Measurements from ENCODE around the gene NR4A2. TPM values are rescaled to one million over a fixed set of nuclear protein-coding genes. Genes with fewer than 3 reads are reported as not detected.

Gene NR4A2
- total RNA-seq, result 1.9 and 2.1 TPM in 2 replicates

DNA sequence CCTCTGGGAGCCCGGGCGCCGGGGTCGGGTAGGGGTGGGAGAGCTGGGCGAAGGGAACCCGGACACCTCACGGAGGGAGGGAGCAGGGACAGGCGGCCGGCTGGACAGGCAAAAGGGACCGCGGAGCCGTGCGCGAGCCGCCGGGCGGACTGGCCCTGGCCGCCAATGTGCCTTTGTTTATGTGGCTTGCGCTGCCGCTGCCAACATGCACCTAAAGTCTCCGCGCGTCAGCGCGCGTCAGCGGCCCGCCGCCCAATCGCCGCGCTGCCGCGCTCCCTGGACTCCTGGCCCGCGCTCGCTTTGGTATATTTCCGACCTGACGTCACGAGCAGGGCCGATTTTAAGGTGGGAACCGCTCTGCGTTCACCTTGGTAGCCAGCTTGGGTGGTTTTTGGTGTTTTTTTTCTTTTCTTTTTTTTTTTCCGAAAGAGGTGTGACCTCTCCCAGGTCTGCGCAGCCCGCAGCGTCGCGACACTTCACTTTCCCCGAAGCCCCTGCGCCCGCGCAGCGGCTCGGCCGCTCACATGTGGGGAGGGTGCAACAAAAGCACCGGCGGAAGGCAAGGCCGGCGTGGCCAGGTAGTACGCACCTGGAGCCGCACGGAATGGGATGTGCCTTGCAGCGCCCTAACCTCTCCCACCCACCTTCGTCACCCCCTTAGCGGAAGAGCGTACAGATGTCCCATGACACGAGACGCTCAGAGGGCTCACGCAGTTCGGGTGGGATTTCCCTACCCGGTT lies at the start of gene NR4A2:
Gene NR4A2 (minus strand): TSS at position 188 of the 740 bp plus-strand sequence. CDS start 2,535 bp downstream, outside the sequence.
- intact Hi-C loops (cut with micrococcal nuclease), result loop anchor here (1.0 to 5.0 kb wide), 8 partner anchors 9 to 1565 kb away; partner anchors contain the start of genes ACVR1C and GPD2

DNA sequence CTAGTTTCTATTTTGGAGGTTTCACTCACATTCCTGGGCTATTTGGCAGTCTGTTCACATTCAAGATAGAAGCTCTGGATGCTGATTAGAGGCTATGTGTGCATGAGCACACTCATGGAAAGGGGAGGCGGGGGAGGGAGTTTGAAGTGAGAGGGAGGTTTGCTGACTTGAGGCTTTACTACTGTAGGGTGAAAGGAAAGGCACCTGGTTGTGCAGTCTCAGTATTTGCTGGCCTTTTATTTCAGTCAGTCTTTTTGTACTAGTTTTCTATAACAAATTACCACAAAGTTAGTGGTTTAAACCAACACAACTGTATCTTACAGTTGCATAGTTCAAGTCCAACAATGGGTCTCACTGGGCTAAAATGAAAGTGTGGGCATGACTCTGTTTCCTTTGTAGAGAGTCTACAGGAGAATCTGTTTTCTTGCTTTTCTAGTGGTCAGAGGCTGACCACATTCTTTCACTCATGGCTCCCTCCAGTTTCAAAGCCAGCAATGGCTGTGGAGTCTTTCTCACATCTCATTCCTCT lies 47.7 kb upstream of the NR4A2 start:
- intact Hi-C loops (cut with micrococcal nuclease), result loop anchor here (5.0 kb wide), 1 partner anchor 38 kb away; no protein-coding TSS in a partner anchor

- intact Hi-C loops (cut with micrococcal nuclease), result loop anchor here (5.0 kb wide), 1 partner anchor 37 kb away; no protein-coding TSS in a partner anchor
Observed at GRCh38 chr2:156379714-156380113, 47.2 kb upstream of the NR4A2 start.

- intact Hi-C loops (cut with micrococcal nuclease), result no loop called here
Observed at GRCh38 chr2:156379071-156379470, 46.5 kb upstream of the NR4A2 start.

GRCh38 chr2:156366753-156367152 lies 34.2 kb upstream of the NR4A2 start:
- intact Hi-C loops (cut with micrococcal nuclease), result no loop called here

- intact Hi-C loops (cut with micrococcal nuclease), result no loop called here
Observed at GRCh38 chr2:156363141-156363540, 30.6 kb upstream of the NR4A2 start.

GRCh38 chr2:156356014-156356754 lies 23.7 kb upstream of the NR4A2 start:
- intact Hi-C loops (cut with micrococcal nuclease), result no loop called here

DNA sequence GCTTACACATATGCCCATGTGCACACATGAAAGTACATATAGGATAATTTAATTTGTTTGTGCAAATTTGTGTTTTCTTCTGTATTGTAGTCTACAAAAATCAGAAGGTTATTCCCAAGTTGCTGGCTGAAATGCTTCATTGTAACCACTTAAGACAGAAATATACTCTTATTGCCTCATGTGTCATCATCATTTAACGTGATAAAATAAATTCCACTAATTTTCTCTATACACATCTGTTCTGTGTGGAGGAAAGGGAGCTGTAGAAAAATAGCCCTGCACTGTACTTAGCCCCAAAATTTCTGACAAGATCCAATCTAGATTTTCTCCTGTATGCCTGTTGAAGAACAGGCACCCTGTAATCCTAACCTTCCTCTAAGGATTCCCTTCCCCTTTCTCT lies 20.4 kb upstream of the NR4A2 start:
- intact Hi-C loops (cut with micrococcal nuclease), result no loop called here

DNA sequence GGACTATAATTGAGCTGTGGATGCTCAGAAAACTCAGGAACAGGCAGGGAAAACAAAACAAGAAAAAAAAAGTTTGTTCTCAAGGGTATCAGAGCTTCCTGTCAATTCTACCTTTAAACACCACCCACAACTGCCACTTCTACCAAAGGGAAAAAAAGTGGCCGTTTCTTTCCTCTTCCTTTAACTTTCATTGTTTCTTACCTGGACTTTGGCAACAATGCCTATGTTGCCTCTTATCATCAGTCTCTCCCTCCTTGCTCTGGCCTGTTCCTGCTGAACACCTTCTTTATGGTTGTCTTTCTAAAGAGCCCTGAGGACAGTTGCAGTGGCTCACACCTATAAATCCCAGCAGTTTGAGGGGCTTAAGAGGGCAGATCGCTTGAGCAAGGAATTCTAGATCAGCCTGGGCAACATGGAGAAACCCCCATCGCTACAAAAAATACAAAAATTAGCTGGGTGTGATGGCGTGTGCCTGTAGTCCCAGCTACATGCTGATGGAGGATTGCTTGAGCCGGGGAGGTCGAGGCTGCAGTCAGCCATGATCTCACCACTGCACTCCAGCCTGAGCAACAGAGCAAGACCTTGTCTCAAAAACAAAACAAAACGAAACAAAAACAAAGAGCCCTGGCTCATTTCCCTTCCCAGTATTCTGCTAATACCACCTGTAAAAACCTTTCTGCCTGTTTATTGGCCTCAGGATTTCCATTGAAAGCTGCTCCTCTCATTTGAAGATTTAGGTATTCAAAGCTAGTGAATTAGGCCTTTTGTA lies 18.0 kb upstream of the NR4A2 start:
- intact Hi-C loops (cut with micrococcal nuclease), result no loop called here

- intact Hi-C loops (cut with micrococcal nuclease), result no loop called here
Observed at GRCh38 chr2:156349605-156350004, 17.1 kb upstream of the NR4A2 start.

- intact Hi-C loops (cut with micrococcal nuclease), result no loop called here
Observed at GRCh38 chr2:156349161-156349560, 16.6 kb upstream of the NR4A2 start.

DNA sequence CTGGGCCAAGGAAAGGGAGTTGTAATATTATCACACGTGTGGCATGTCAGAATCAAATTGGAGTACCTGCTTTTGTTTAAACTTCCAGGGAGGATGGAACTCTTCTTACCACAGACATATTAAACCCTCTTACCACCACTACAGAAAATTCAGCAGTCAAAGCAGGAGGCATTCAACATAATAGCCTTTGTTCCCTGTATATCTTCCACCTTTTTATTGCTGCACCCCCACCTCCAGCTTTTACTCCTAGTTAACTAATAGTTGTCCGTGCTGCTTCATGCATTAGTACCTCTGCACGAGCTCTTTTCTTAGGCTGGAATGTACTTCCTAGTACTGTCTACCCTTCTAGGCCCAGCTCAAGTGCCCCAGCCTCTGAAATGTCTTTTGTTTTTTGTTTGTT lies 14.9 kb upstream of the NR4A2 start:
- intact Hi-C loops (cut with micrococcal nuclease), result no loop called here

DNA sequence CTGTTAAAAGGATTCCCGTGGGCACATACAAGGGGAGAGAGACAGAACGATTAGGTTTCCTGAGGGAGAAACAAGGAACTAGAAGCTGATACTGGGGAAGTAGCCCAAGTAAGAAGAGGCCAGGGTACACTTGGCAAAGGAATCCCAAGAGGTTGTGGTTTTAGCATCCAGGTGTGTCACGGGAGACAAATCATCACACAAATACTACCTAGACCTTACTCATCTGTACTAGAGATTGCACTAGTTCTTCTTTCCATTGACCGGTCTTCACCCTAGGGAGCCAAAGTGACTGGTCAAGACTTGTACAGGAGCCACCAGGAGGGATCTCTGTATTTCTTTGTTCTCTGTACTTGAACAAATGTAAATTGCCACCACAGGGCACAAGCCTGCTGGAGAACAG lies 14.2 kb upstream of the NR4A2 start:
- intact Hi-C loops (cut with micrococcal nuclease), result no loop called here

GRCh38 chr2:156345582-156345981 lies 13.1 kb upstream of the NR4A2 start:
- intact Hi-C loops (cut with micrococcal nuclease), result no loop called here

DNA sequence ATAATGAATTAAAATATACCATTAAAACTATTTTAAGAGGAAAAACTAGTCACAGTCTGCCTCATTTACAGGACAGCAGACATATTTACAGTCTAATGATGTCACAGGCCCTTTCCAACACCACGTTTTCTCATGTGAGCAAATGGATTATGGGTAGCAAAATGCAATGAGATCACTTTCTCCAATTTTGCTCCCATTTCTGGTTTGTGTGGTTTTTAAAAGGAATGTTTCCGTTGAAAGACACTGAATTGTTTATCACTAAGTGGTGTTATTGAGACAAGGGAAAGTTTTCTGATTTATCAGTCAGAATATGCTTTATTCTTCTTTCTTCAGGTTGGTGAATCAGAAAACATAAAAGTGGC lies 11.4 kb upstream of the NR4A2 start:
- intact Hi-C loops (cut with micrococcal nuclease), result loop anchor here (1.0 to 5.0 kb wide), 5 partner anchors 38 to 1533 kb away; partner anchors contain the start of genes ACVR1, CYTIP and GPD2

- intact Hi-C loops (cut with micrococcal nuclease), result loop anchor here (1.0 to 5.0 kb wide), 5 partner anchors 39 to 1533 kb away; partner anchors contain the start of genes ACVR1, CYTIP and GPD2
Observed at GRCh38 chr2:156343096-156343939, 10.8 kb upstream of the NR4A2 start.

GRCh38 chr2:156342254-156343095 lies 10.0 kb upstream of the NR4A2 start:
- intact Hi-C loops (cut with micrococcal nuclease), result loop anchor here (1.0 to 5.0 kb wide), 6 partner anchors 40 to 1534 kb away; partner anchors contain the start of genes ACVR1, CYTIP and GPD2

DNA sequence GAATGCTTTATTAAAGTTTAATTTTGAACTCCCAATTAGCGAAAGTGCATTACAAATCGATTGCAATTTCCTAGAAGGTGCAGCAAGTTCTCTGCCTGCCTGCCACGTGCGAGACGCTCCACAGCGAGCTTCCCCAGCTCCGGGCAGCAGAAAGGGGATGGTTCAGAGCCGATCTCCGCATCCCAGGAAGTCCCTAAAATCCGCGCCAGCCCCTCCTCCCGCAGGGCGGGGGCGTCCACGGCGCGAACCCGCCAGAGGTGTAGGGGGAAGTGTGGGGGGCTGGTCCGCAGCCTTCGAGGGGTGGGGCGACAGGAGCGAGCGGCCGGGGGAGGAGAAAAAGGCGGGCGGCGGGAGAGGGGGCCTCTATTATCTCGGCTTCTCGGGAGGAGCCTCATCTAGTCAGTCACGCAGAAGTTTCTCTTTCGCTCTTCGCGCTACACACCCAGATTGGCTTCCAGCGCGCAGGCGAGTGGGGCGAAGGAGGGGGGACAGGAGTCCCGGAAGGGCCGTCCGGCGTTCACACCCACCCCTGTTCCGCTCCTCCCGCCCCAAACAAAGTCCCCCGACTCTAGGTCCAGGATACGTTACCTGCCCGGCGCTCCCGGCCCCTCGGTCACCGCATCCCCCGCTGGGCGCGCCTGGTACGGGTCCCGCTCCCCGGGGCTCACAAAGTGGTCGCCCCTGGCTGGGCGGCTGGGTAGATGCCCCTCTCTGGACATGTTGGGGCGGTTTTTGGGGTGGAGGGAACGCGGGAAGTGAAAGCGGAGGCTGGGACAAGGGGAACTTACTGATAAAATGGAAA lies 9.1 kb upstream of the NR4A2 start:
- intact Hi-C loops (cut with micrococcal nuclease), result loop anchor here (1.0 to 5.0 kb wide), 6 partner anchors 9 to 1535 kb away; partner anchors contain the start of genes ACVR1, CYTIP and NR4A2
